ENCODE data around the gene GRID2IP.

Gene GRID2IP

DNA sequence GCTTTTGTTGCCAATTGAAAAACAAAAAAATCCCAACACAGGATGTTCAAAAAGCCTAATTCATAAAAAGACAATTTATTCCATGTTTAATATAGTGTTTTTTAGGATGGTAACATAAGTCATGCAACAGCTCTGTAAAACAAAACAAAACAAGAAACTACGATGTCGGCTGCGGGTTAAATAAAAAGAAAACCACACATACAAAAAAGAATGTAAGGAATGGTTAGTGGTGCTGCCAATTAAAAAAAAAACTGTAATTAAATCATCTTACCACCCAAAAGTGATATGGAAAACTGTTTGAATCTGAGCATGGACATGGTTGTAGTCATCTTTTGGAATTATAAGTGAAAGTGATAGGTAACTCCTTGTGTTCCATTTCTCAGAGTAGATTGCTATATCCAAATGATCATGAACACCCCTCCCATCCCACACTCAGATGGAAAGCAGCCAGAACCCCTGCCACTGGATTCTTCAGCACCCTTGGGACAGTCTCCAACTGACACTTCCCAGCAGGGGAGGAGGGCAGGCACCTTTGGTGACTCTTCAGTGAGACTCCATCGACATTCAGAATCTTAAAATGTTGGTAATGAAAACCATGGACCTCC is 89.2 kb downstream of the GRID2IP start:
- TF ChIP-seq GATA3 (IDR thresholded peaks at IDR 0.05; ENCODE audit: low read depth, low read length) (no peak), GATA2 (IDR thresholded peaks at IDR 0.05; ENCODE audit: low read depth, low read length) (no peak)

- TF ChIP-seq GATA3 (IDR thresholded peaks at IDR 0.05; ENCODE audit: low read depth, low read length), result no peak
- TF ChIP-seq GATA2 (IDR thresholded peaks at IDR 0.05; ENCODE audit: low read depth, low read length), result no peak
Measured at GRCh38 chr7:6460990-6461584, 90.2 kb downstream of the GRID2IP start.

DNA sequence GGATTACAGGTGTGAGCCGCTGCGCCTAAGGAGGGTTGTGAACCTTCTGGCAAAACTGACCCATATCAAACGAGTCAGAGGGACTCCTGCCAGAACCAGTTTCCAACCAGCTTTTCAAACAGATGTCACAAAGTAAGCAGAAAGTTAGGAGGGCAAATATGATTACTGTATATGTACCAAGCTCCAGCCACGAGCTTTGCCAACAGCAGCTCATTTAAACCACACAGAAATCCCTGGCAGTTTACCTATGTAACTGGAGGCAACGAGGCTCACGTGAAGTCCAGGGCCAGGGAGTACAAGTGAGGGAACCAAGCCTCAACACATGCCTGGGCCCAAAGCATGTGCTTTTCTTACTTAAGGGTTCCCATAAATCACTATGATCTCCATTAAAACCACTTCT is 91.0 kb downstream of the GRID2IP start:
- no peak for TF ChIP-seq GATA2 (IDR thresholded peaks at IDR 0.05; ENCODE audit: low read depth, low read length)
- no peak for TF ChIP-seq GATA3 (IDR thresholded peaks at IDR 0.05; ENCODE audit: low read depth, low read length)

DNA sequence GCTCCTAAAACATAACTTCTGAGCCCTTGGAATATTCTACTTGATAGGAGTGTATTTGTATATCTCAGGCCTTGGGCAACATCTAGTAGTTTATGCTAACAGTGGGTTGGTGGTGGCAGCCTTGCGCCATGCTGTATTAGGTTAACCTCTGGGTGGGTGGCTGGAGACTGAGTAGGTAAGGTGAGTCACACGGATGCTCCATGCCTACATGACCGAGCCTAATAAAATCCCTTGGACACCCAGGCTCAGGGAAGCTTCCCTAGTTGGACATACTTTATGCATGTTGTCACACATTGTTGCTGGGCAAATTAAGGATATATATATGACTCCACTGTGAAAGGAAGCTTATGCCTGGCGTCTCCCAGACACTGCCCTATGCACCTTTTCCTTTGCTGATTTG is 97.5 kb downstream of the GRID2IP start:
- TF ChIP-seq GATA3 (IDR thresholded peaks at IDR 0.05; ENCODE audit: low read depth, low read length), result no peak
- no peak for TF ChIP-seq GATA2 (IDR thresholded peaks at IDR 0.05; ENCODE audit: low read depth, low read length)

DNA sequence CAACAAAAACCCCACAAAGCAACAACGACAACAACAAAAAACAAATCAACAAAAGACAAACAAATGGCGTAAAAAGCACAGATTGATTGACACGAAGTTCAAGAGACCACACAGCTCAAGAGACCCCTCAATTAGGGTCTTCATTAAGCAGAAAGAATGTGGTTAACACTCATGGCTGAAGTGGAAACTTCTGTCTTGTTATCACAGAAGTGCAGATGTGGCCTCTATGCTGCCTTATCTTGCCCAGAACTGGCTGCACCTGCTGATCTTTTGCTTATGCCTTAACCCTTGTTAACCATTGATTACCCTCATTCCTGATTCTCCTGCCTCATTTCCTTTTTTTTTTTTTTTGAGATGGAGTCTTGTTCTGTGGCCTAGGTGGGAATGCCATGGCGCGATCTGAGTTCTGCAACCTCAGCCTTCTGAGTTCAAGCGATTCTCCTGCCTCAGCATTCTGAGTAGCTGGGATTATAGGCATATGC is 100.0 kb downstream of the GRID2IP start:
- TF ChIP-seq GATA3 (IDR thresholded peaks at IDR 0.05; ENCODE audit: low read depth, low read length) (no peak), GATA2 (IDR thresholded peaks at IDR 0.05; ENCODE audit: low read depth, low read length) (no peak)

DNA sequence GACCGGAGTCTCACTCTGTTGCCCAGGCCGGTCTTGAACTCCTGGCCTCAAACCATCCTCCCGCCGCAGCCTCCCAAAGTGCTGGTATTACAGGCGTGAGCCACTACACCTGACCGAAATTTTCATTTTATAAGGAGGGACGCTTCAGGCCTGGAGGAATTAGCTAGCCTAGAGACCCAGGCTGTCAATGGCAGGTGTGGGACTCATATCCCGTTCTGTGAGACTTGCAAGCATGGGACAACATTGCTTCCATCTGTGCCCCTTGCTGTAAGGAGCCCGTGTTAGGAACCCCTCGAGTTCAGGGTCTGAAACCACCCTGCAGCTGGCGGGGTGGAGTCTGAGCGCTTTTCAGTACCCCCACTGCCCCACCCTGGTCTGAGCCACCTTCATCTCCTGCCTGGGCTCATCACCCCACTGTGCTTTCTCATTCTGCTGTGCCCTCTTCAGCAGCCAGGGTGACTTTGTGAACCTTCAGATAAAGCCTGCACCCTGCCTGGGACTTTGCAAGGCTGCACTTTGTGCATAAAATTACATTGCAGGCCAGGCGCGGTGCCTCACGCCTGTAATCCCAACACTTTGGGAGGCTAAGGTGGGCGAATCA is 102.2 kb downstream of the GRID2IP start:
- TF ChIP-seq GATA2 (IDR thresholded peaks at IDR 0.05; ENCODE audit: low read depth, low read length), result no peak
- TF ChIP-seq GATA3 (IDR thresholded peaks at IDR 0.05; ENCODE audit: low read depth, low read length), result no peak

DNA sequence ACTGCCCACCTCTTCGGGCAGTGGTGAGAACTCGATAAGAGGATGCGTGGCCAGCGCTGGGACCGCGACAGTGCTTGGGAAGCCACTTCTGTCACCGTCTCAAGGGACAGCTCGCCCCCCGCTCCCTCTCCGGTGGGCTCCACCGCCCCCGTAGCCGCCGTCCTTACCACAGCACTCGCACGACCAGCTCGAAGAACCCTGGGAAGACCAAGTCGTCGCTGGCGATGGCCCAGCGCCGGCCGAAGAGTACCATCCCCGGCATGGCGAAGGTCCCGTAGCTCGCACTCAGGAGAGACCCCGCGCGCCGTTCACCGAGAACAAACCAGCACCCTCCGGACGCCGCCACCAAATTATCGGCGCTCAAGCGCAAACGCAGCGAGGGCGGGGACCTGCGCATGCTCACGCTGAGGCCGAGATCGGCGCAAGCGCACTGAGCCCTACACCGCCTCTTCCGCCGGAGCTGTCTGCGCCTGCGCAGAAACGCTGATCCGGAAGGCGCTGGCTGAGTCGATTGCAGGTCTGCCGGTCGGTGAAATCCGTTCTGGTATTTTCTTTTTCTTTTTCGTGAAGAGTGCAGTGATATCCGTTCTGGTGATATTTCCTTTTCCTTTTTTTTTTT is 103.6 kb downstream of the GRID2IP start, which contains the start of gene DAGLB:
DAGLB (minus strand) TSS at position 374 of the 619 bp plus-strand sequence; CDS start at position 262, 112 bp downstream.
- TF ChIP-seq GATA2 (IDR thresholded peaks at IDR 0.05; ENCODE audit: low read depth, low read length), result peak; percentile 18; the same call in 1 of the 2 replicates
- TF ChIP-seq GATA3 (IDR thresholded peaks at IDR 0.05; ENCODE audit: low read depth, low read length), result no peak

Data from SH-SY5Y (cell line).